Fibroblast of pulmonary artery (primary cell): ENCODE data around the gene PTPRT.

ENCODE experiments used
- DNase-seq: peaks from one replicate; pipeline ENCODE4 v3.0.0-alpha.2; 2010; ENCODE audit warnings: low read depth
- H3K4me3 ChIP-seq: replicated peaks from 2 replicates; pipeline ENCODE4 v1.5.1; 2011; ENCODE audit warnings: low read depth, mild to moderate bottlenecking, control low read depth, low read length, moderate library complexity
- CTCF ChIP-seq: IDR thresholded peaks from 2 replicates; pipeline ENCODE4 v1.5.1; 2011; ENCODE audit warnings: mild to moderate bottlenecking, control low read depth, low read length, inconsistent platforms; ENCODE audit errors: missing control alignments

The PTPRT gene

GRCh38 chr20:42581311-42581710 lies 608.4 kb downstream of the PTPRT start:
- no peak overlapping the region for H3K4me3 ChIP-seq
- TF ChIP-seq CTCF, result no peak
- DNase-seq, result no peak

DNA sequence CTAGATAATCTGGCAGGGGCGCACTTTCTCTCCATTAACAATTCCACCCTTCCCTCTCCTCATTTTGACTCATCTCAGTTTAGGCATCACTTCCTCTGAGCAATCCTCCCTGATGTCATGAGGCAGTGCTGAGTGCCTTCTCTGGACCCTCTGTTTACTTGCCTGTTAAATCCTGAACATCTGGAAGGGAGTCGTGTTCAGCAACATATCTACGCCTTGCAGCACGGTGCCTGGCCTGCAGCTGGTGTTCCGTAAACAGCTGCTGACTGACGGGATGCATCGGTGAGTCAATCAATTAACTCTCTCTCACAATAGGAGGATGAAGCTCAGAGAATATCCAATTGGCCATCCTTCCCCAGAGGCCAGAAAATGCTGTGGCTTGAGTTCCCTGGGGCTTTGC lies 613.5 kb downstream of the PTPRT start:
- DNase-seq, result no peak
- no peak for TF ChIP-seq CTCF
- H3K4me3 ChIP-seq, result no peak overlapping the region

DNA sequence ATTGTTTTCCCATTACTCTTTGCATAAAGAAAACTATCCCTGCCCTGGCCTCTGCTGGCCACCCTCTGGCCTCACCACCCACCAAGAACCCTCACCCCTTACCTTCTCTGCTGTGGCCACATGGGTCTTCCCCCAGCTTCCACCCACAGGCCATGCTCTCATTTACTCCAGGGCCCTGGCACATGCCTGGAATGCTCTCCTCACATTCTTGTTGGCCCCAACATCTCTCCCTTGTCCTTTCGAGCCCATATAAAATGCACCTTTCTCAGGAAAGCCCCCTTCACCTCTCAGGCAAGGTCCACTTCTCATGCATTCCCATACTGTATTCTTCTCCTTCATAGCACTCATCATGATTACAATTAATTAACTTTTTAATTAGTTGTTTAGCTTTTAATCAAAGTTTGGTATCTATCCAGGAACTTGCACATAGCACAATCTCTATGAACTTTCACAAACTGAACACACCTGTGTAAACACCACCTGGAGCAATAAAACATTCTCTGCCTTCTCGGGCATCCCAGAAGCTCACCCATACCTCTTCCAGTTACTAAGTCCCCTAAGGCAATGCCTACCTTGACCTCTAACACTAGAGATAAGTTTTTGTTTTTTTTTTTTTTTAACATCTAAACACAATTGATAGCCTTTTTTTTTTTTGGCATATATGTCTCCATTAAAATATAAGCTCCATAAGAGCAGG lies 617.2 kb downstream of the PTPRT start:
- no peak for TF ChIP-seq CTCF
- no peak for DNase-seq
- no peak overlapping the region for H3K4me3 ChIP-seq

GRCh38 chr20:42567409-42567808 lies 622.3 kb downstream of the PTPRT start:
- no peak for DNase-seq
- no peak overlapping the region for H3K4me3 ChIP-seq
- no peak for TF ChIP-seq CTCF

DNA sequence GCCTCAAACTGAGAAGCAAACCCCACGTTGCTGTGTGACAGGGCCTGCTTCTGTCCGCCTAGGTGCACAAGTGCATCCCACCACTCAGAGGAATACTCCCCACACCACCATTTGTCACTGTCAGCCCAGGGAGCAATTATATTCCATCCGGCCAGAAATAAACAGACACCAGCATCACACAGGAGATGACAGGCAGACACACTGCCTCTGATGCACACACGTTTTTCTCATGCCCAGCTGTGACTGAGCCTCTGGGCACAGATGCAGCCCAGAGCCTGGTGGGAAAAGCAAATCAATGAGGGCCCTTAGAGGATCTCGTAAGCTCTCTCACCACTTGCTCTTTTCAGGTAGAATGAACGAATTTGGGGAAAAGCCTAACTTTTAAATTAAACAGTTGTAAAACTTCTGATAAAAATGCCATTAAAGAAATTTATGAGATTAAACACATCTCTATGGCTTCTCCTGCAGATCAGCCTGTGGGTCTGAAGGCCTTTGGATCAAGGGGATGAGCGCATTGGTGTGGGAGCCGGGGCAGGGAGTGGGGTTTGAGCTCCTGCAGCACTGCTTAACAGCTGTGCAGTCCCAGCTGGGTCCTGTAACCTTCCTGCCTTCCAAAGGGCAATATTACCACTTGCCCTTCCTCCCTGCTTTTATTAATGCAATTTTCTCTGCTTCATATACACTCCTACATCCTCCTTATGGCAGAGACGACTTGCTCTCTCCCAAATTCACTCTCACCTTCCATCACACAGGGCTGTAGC lies 624.3 kb downstream of the PTPRT start:
- no peak overlapping the region for H3K4me3 ChIP-seq
- TF ChIP-seq CTCF, result no peak
- no peak for DNase-seq

DNA sequence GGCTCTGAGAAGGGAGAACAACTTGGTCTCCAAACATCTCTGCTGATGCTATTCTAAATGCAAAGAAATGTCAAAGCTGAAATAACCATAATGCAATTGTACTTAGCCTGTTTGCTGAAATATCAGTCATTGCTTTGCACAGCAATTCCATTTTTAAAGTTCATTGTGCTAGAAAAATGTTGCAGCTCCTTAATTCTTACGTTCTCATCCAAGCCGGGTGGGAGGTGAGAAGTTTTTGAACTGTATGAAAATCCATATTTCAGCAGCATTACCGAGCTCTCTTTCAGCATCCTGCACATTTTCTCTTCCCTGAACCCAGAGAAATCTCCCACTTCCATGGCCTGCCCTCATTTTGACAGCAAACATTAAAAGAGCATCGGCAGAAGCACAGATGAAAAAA lies 630.0 kb downstream of the PTPRT start:
- no peak overlapping the region for H3K4me3 ChIP-seq
- TF ChIP-seq CTCF, result no peak
- DNase-seq, result no peak
